ENCODE measurements around the gene NUPR2.

- TF ChIP-seq, protein P1, sequence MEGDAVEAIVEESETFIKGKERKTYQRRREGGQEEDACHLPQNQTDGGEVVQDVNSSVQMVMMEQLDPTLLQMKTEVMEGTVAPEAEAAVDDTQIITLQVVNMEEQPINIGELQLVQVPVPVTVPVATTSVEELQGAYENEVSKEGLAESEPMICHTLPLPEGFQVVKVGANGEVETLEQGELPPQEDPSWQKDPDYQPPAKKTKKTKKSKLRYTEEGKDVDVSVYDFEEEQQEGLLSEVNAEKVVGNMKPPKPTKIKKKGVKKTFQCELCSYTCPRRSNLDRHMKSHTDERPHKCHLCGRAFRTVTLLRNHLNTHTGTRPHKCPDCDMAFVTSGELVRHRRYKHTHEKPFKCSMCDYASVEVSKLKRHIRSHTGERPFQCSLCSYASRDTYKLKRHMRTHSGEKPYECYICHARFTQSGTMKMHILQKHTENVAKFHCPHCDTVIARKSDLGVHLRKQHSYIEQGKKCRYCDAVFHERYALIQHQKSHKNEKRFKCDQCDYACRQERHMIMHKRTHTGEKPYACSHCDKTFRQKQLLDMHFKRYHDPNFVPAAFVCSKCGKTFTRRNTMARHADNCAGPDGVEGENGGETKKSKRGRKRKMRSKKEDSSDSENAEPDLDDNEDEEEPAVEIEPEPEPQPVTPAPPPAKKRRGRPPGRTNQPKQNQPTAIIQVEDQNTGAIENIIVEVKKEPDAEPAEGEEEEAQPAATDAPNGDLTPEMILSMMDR (IDR thresholded peaks at IDR 0.05; ENCODE audit: insufficient read depth, low read length, poor library complexity, severe bottlenecking): no peak
- no peak for TF ChIP-seq EZH2phosphoT487 (conservative IDR thresholded peaks at IDR 0.05; ENCODE audit: low read length)
These were observed 28.8 kb downstream of the NUPR2 start for GRCh38 chr7:56087445-56087844.

Measured in SU-DHL-6 (cell line).